ENCODE results near the gene ERMARD.

DNA sequence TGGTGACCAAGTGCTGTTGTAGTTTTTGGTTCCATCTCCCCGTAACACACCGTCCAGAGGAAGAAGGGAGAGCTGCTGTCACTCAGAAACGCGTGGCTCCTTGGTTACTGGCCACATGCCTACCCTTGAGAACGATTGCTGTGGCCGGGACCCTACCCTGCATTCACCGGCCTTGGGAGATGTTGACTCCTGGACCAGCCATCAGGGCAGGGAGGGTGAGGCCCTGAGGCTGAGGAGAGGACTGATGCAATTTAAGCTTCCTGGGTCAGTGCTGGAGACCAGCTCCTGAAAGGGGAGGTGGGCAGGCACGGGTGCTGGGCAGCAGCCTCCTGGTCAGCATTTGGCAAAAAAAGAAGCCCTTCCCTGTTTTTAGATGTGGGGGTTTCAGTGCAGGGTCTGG lies 31.5 kb downstream of the ERMARD start:
- TF ChIP-seq, protein P1, sequence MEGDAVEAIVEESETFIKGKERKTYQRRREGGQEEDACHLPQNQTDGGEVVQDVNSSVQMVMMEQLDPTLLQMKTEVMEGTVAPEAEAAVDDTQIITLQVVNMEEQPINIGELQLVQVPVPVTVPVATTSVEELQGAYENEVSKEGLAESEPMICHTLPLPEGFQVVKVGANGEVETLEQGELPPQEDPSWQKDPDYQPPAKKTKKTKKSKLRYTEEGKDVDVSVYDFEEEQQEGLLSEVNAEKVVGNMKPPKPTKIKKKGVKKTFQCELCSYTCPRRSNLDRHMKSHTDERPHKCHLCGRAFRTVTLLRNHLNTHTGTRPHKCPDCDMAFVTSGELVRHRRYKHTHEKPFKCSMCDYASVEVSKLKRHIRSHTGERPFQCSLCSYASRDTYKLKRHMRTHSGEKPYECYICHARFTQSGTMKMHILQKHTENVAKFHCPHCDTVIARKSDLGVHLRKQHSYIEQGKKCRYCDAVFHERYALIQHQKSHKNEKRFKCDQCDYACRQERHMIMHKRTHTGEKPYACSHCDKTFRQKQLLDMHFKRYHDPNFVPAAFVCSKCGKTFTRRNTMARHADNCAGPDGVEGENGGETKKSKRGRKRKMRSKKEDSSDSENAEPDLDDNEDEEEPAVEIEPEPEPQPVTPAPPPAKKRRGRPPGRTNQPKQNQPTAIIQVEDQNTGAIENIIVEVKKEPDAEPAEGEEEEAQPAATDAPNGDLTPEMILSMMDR (IDR thresholded peaks at IDR 0.05; ENCODE audit: low read depth, low read length) = no peak
- TF ChIP-seq, protein P2, sequence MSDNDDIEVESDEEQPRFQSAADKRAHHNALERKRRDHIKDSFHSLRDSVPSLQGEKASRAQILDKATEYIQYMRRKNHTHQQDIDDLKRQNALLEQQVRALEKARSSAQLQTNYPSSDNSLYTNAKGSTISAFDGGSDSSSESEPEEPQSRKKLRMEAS (IDR thresholded peaks at IDR 0.05; ENCODE audit: low read depth, low read length) = no peak
- TF ChIP-seq POLR2A (IDR thresholded peaks at IDR 0.05; ENCODE audit: extremely low read depth, insufficient read length) (no peak), MYC (IDR thresholded peaks at IDR 0.05; ENCODE audit: low read depth, low read length) (no peak)

All from NB4 (cell line).